IMR-90 (cell line): ENCODE results near the gene SPTBN5. TPM values are rescaled to one million over a fixed set of nuclear protein-coding genes. Genes with fewer than 3 reads are reported as not detected.

Source experiments
- ATAC-seq: fragments of 200-7000 bp; cut with Tn5 transposase; 2 replicates; pipeline ENCODE4 v1.9.1; 2020; ENCODE audit warnings: low read depth, mild to moderate bottlenecking, moderate library complexity
- BruUV-seq: library from RNA; stranded (reverse); fragments of 400-500 nt; replicated peaks from 2 replicates; lab custom pipeline; 2021; lab: Mats Ljungman, UMichigan
- CTCF ChIA-PET: fragments of 300-600 bp; formaldehyde crosslinking; extraction: SDS; loops from one replicate; lab custom pipeline; 2021; ENCODE audit warnings: antibody characterized with exemption; lab: Yijun Ruan, JAX
- POLR2A ChIA-PET: fragments of 300-600 bp; sonication (Branson Sonifier 250); formaldehyde crosslinking; loops from one replicate; lab custom pipeline; 2022; ENCODE audit warnings: antibody characterized with exemption; ENCODE audit not compliant: unreplicated experiment; lab: Charles Lee
- DNase-seq: peaks from one replicate; pipeline ENCODE4 v3.0.0; 2013
- H2AFZ ChIP-seq: replicated peaks from 2 replicates; pipeline ENCODE3; 2013; ENCODE audit warnings: low read length, mild to moderate bottlenecking; ENCODE audit not compliant: poor library complexity
- H2AK5ac ChIP-seq: 2 replicates; pipeline ENCODE4 v1.6.1; 2013; ENCODE audit warnings: low read depth, low read length, inconsistent platforms
- H2AK9ac ChIP-seq: replicated peaks from 2 replicates; pipeline ENCODE3; 2013; ENCODE audit warnings: mild to moderate bottlenecking, low read depth, low read length, moderate library complexity; ENCODE audit not compliant: poor library complexity
- H2BK120ac ChIP-seq: 2 replicates; pipeline ENCODE4 v1.6.1; 2013; ENCODE audit warnings: low read depth, low read length, inconsistent platforms
- H2BK15ac ChIP-seq: 3 replicates; pipeline ENCODE4 v1.6.1; 2013; ENCODE audit warnings: low read depth, low read length, inconsistent platforms
- H2BK20ac ChIP-seq: 2 replicates; pipeline ENCODE4 v1.6.1; 2013; ENCODE audit warnings: low read depth, mild to moderate bottlenecking, inconsistent platforms, low read length, moderate library complexity
- H2BK5ac ChIP-seq: 2 replicates; pipeline ENCODE4 v1.6.1; 2013; ENCODE audit warnings: mild to moderate bottlenecking, low read depth, low read length, inconsistent platforms; ENCODE audit not compliant: poor library complexity, severe bottlenecking
- H3K14ac ChIP-seq: replicated peaks from 2 replicates; pipeline ENCODE4 v1.6.1; 2013; ENCODE audit warnings: low read depth, low read length, inconsistent platforms
- H3K18ac ChIP-seq: 2 replicates; pipeline ENCODE4 v1.6.1; 2013; ENCODE audit warnings: low read depth, low read length, control low read depth
- H3K23ac ChIP-seq: 2 replicates; pipeline ENCODE4 v1.6.1; 2013; ENCODE audit warnings: low read depth, low read length, inconsistent platforms
- H3K27ac ChIP-seq: 2 replicates; pipeline ENCODE4 v1.5.1; 2013; ENCODE audit warnings: mild to moderate bottlenecking, control low read depth, low read length; ENCODE audit not compliant: insufficient read depth
- H3K27me3 ChIP-seq: 2 replicates; pipeline ENCODE4 v1.6.1; 2013; ENCODE audit warnings: low read length; ENCODE audit not compliant: control insufficient read depth, insufficient read depth
- H3K36me3 ChIP-seq: 2 replicates; pipeline ENCODE4 v1.6.1; 2013; ENCODE audit warnings: low read length, mixed read lengths; ENCODE audit not compliant: control insufficient read depth, insufficient read depth
- H3K4ac ChIP-seq: 2 replicates; pipeline ENCODE4 v1.6.1; 2013; ENCODE audit warnings: low read depth, low read length, inconsistent platforms
- H3K4me1 ChIP-seq: 2 replicates; pipeline ENCODE4 v1.6.1; 2013; ENCODE audit warnings: low read length, mixed read lengths; ENCODE audit not compliant: control insufficient read depth, insufficient read depth
- H3K4me2 ChIP-seq: 2 replicates; pipeline ENCODE4 v1.6.1; 2013; ENCODE audit warnings: low read depth, mild to moderate bottlenecking, control low read depth, low read length, moderate library complexity
- H3K4me3 ChIP-seq: 2 replicates; pipeline ENCODE4 v1.5.1; 2013; ENCODE audit warnings: low read depth, mild to moderate bottlenecking, control low read depth, low read length, moderate library complexity; ENCODE audit not compliant: insufficient read depth
- H3K56ac ChIP-seq: 2 replicates; pipeline ENCODE4 v1.6.1; 2013; ENCODE audit warnings: low read length, inconsistent platforms; ENCODE audit not compliant: insufficient read depth; ENCODE audit errors: extremely low read depth
- H3K79me1 ChIP-seq, 2 experiments: 2 replicates each; pipeline ENCODE4 v1.6.1; 2013; ENCODE audit warnings: low read length in 2 of 2, inconsistent platforms in 1 of 2, low read depth in 1 of 2
- H3K9ac ChIP-seq: 2 replicates; pipeline ENCODE4 v1.6.1; 2013; ENCODE audit warnings: low read depth, low read length, control low read depth
- H3K9me1 ChIP-seq: 2 replicates; pipeline ENCODE4 v1.6.1; 2013; ENCODE audit warnings: low read length, inconsistent platforms; ENCODE audit not compliant: insufficient read depth
- H3K9me3 ChIP-seq: 2 replicates; pipeline ENCODE4 v1.6.1; 2013; ENCODE audit warnings: low read length; ENCODE audit not compliant: control insufficient read depth, insufficient read depth
- H4K20me1 ChIP-seq: 2 replicates; pipeline ENCODE4 v1.6.1; 2013; ENCODE audit warnings: low read length, inconsistent platforms; ENCODE audit not compliant: insufficient read depth
- H4K5ac ChIP-seq: 2 replicates; pipeline ENCODE4 v1.6.1; 2013; ENCODE audit warnings: mild to moderate bottlenecking, low read depth, low read length, control low read depth
- H4K8ac ChIP-seq, 2 experiments: 2 replicates each; pipeline ENCODE4 v1.6.1; 2013; ENCODE audit warnings: low read depth in 2 of 2, low read length in 2 of 2, control low read depth in 1 of 2, inconsistent platforms in 1 of 2
- H4K91ac ChIP-seq: 2 replicates; pipeline ENCODE4 v1.6.1; 2013; ENCODE audit warnings: low read depth, low read length, inconsistent platforms; ENCODE audit not compliant: insufficient read depth
- BHLHE40 ChIP-seq: fragments of 150-350 bp; IDR thresholded peaks from 2 replicates; pipeline ENCODE4 v1.6.1; 2016; ENCODE audit warnings: mild to moderate bottlenecking, low read depth, low read length
- CHD1 ChIP-seq: IDR thresholded peaks from 2 replicates; pipeline ENCODE4 v1.6.1; 2012; ENCODE audit warnings: low read depth, low read length, improper control_type of control experiment
- MAZ ChIP-seq: IDR thresholded peaks from 2 replicates; pipeline ENCODE4 v1.6.1; 2012; ENCODE audit warnings: low read depth, mild to moderate bottlenecking, low read length, improper control_type of control experiment, moderate library complexity, borderline replicate concordance
- POLR2A ChIP-seq: IDR thresholded peaks from 2 replicates; pipeline ENCODE4 v1.6.1; 2012; ENCODE audit warnings: mild to moderate bottlenecking, low read depth, low read length
- WGBS, 2 experiments: methylation state at CpG; one replicate each; pipeline versions ENCODE4 v1.1.5 to v1.1.7; 2013; ENCODE audit warnings: missing lambda C conversion rate in 2 of 2; ENCODE audit not compliant: insufficient read length in 1 of 2; ENCODE audit errors: extremely low coverage in 2 of 2; 5-methylcytosine and 5-hydroxymethylcytosine counted together
- dilution Hi-C: fragments of 300-500 bp; cut with HindIII; formaldehyde crosslinking; loops from one replicate; pipeline ENCODE4 v1.14.3; 2018; ENCODE audit warnings: low sequenced_read_pairs; ENCODE audit not compliant: unreplicated experiment
- in situ Hi-C: fragments of 300-500 bp; cut with MboI; formaldehyde crosslinking; loops from 3 replicates; pipeline ENCODE4 v1.14.3; 2019; ENCODE audit warnings: low sequenced_read_pairs, inconsistent platforms, mixed read lengths
- intact Hi-C: fragments of 100-400 bp; cut with micrococcal nuclease; formaldehyde crosslinking; loops from 2 replicates; pipeline ENCODE4 v1.10.0; 2022
- polyA plus RNA-seq, 3 experiments: library from polyadenylated mRNA; depleted of rRNA; stranded (reverse); fragments of >200 nt; gene quantifications; 2 replicates each; pipeline ENCODE4 v1.2.3, GENCODE V29; 2012; ENCODE audit warnings: low replicate concordance in 1 of 3
- total RNA-seq: library from RNA; depleted of rRNA; stranded (reverse); fragments of >200 nt; gene quantifications from 2 replicates; pipeline ENCODE4 v1.2.3, GENCODE V29; 2012
- TF ChIP-seq, protein P1 (sequence below): fragments of 150-350 bp; IDR thresholded peaks from 2 replicates; pipeline ENCODE4 v1.6.1; 2016; ENCODE audit warnings: low read depth, mild to moderate bottlenecking, low read length, moderate library complexity, borderline replicate concordance
- TF ChIP-seq, protein P2 (sequence below): fragments of 150-350 bp; IDR thresholded peaks from 2 replicates; pipeline ENCODE4 v1.6.1; 2017; ENCODE audit warnings: mild to moderate bottlenecking, antibody characterized with exemption, low read length, low read depth

Gene SPTBN5
- total and polyA plus RNA-seq, 2 of the 4 experiments (the other 2 are of a cell fraction), result under 0.01 to 0.38 TPM

DNA sequence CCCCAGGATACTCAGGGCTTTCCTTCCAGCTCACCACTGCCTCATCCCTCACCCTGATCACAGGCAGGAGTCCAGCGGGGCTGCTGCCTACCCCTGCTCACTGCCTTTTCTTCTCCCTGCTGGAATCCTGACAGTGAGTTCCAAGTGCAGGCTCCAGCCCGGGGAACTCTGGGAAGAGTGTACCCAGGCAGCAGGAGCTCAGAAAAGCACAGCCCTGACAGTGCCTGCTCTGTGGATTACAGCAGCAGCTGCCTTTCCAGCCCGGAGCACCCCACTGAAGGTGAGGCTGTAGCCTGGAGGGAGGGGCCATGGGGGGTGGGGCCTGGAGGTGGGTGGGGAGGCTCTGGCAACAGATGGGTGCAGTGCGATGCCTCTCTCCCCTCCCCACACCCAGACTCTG is 72.0 kb downstream of the SPTBN5 start:
- ChIA-PET CTCF (no interaction called here), POLR2A (no interaction called here)
- Histone ChIP-seq H3K27me3 (no peaks in the 10 kb centered on the region), H4K20me1 (no peaks in the 10 kb centered on the region; the same call in 1 of the 2 replicates), H4K8ac (no peak overlapping the region), H2AFZ (no peak overlapping the region), H2BK5ac (no peak overlapping the region), H3K4me1 (no peaks in the 10 kb centered on the region), H3K14ac (no peak overlapping the region), H3K36me3 (peaks cover 80% of the 10 kb centered on the region), H3K79me1 (no peaks in the 10 kb centered on the region), H4K91ac (no peak overlapping the region), H3K9ac (no peak overlapping the region), H3K4me2 (no peak overlapping the region), H2BK120ac (no peak overlapping the region), H3K4me3 (no peak overlapping the region), H4K5ac (no peak overlapping the region), H3K27ac (no peak overlapping the region), H3K23ac (no peak overlapping the region), H2AK5ac (no peak overlapping the region), H2BK15ac (no peak overlapping the region), H3K9me3 (no peaks in the 10 kb centered on the region), H2AK9ac (no peak overlapping the region), H3K9me1 (no peaks in the 10 kb centered on the region), H3K4ac (no peak overlapping the region), H3K18ac (no peak overlapping the region), H3K56ac (no peak overlapping the region), H2BK20ac (no peak overlapping the region)
- no TSS peak for BruUV-seq
- ATAC-seq, result no peak
- dilution Hi-C loops (no loop called here), intact Hi-C loops (no loop called here), in situ Hi-C loops (no loop called here)
- TF ChIP-seq, protein P1, sequence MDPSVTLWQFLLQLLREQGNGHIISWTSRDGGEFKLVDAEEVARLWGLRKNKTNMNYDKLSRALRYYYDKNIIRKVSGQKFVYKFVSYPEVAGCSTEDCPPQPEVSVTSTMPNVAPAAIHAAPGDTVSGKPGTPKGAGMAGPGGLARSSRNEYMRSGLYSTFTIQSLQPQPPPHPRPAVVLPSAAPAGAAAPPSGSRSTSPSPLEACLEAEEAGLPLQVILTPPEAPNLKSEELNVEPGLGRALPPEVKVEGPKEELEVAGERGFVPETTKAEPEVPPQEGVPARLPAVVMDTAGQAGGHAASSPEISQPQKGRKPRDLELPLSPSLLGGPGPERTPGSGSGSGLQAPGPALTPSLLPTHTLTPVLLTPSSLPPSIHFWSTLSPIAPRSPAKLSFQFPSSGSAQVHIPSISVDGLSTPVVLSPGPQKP, result no peak
- TF ChIP-seq BHLHE40 (no peak), POLR2A (no peak), CHD1 (no peak), MAZ (no peak)
- TF ChIP-seq, protein P2, sequence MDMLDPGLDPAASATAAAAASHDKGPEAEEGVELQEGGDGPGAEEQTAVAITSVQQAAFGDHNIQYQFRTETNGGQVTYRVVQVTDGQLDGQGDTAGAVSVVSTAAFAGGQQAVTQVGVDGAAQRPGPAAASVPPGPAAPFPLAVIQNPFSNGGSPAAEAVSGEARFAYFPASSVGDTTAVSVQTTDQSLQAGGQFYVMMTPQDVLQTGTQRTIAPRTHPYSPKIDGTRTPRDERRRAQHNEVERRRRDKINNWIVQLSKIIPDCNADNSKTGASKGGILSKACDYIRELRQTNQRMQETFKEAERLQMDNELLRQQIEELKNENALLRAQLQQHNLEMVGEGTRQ, result no peak
- DNase-seq, result no peak
- no CpG with 5 or more reads among the region's 4 CpGs for WGBS, 2 experiments
